HEK293 (cell line): ENCODE results near the gene MUC15.

Experiments
- ZBTB20 ChIP-seq: fragments of 450-650 bp; formaldehyde crosslinking; IDR thresholded peaks from 2 replicates; pipeline ENCODE4 v1.5.1; 2016; ENCODE audit warnings: missing biosample characterization, missing genetic modification characterization
- ZIC2 ChIP-seq: fragments of 450-650 bp; formaldehyde crosslinking; IDR thresholded peaks from 2 replicates; pipeline ENCODE4 v1.5.1; 2016; ENCODE audit warnings: missing biosample characterization, missing genetic modification characterization
- ZNF221 ChIP-seq: fragments of 450-650 bp; formaldehyde crosslinking; IDR thresholded peaks from 2 replicates; pipeline ENCODE4 v1.5.1; 2017; ENCODE audit warnings: missing biosample characterization, missing genetic modification characterization, borderline replicate concordance
- ZNF292 ChIP-seq: fragments of 450-650 bp; formaldehyde crosslinking; IDR thresholded peaks from 2 replicates; pipeline ENCODE4 v1.5.1; 2016; ENCODE audit warnings: low read depth, missing biosample characterization, missing genetic modification characterization, borderline replicate concordance
- ZNF354C ChIP-seq: fragments of 450-650 bp; formaldehyde crosslinking; IDR thresholded peaks from 2 replicates; pipeline ENCODE4 v1.5.1; 2016; ENCODE audit warnings: missing biosample characterization, missing genetic modification characterization, low read depth, borderline replicate concordance
- ZNF510 ChIP-seq: fragments of 450-650 bp; formaldehyde crosslinking; IDR thresholded peaks from 2 replicates; pipeline ENCODE4 v1.5.1; 2018; ENCODE audit warnings: mild to moderate bottlenecking, missing genetic modification characterization, missing biosample characterization; ENCODE audit not compliant: insufficient replicate concordance
- ZNF514 ChIP-seq: fragments of 450-650 bp; formaldehyde crosslinking; IDR thresholded peaks from 2 replicates; pipeline ENCODE4 v1.5.1; 2016; ENCODE audit warnings: missing biosample characterization, missing genetic modification characterization
- ZNF776 ChIP-seq: fragments of 450-650 bp; formaldehyde crosslinking; IDR thresholded peaks from 2 replicates; pipeline ENCODE4 v1.5.0; 2017; ENCODE audit warnings: missing biosample characterization, missing genetic modification characterization, borderline replicate concordance
- TF ChIP-seq, protein P1 (sequence below): fragments of 450-650 bp; formaldehyde crosslinking; IDR thresholded peaks from 2 replicates; pipeline ENCODE4 v1.5.1; 2016; ENCODE audit warnings: missing biosample characterization, missing genetic modification characterization, borderline replicate concordance
- TF ChIP-seq, protein P2 (sequence below): IDR thresholded peaks from 2 replicates; pipeline ENCODE4 v1.6.1; 2011; ENCODE audit warnings: mild to moderate bottlenecking, low read depth, low read length, borderline replicate concordance
- TF ChIP-seq, protein P3 (sequence below): fragments of 450-650 bp; formaldehyde crosslinking; optimal IDR thresholded peaks from 2 replicates; pipeline ENCODE3; 2016; ENCODE audit warnings: missing biosample characterization, mild to moderate bottlenecking, missing genetic modification characterization
- TF ChIP-seq, protein P4 (sequence below): fragments of 450-650 bp; formaldehyde crosslinking; IDR thresholded peaks from 2 replicates; pipeline ENCODE4; 2016; ENCODE audit warnings: missing biosample characterization, missing genetic modification characterization
- TF ChIP-seq, protein P5 (sequence below): fragments of 450-650 bp; formaldehyde crosslinking; IDR thresholded peaks from 2 replicates; pipeline ENCODE4 v1.5.1; 2016; ENCODE audit warnings: missing biosample characterization, missing genetic modification characterization
- TF ChIP-seq, protein P6 (sequence below): fragments of 450-650 bp; formaldehyde crosslinking; IDR thresholded peaks from 2 replicates; pipeline ENCODE4 v1.5.1; 2016; ENCODE audit warnings: missing biosample characterization, missing genetic modification characterization

Gene MUC15

DNA sequence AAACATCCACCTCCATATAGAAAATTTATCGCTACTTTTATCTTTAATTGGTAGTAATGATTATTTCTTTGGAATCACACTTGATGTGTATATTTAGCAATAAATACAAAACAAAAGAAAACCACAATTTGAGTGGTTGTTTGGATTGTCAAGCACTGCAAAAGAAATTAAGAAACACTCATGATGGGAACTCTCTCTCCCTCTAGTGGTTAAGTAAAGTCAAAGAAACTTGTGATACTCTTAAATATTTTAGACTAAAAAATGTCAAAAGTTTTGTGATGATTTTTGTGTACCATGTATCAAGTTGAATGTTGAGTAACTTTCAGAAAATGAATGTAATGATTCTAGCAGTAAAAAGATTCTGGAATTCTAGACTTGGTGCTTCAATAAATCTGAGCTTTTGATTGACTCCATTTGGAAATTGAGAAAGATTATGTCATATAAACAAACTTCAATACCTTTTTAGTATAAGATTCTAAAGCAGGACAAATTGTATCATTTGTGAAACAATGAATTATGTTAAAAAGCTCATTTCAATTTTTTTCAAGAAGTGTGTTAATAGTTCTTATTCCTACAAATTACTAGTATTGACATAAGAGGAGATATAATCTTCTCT, 20.8 kb downstream of the MUC15 start (continued):
- TF ChIP-seq, protein P1, sequence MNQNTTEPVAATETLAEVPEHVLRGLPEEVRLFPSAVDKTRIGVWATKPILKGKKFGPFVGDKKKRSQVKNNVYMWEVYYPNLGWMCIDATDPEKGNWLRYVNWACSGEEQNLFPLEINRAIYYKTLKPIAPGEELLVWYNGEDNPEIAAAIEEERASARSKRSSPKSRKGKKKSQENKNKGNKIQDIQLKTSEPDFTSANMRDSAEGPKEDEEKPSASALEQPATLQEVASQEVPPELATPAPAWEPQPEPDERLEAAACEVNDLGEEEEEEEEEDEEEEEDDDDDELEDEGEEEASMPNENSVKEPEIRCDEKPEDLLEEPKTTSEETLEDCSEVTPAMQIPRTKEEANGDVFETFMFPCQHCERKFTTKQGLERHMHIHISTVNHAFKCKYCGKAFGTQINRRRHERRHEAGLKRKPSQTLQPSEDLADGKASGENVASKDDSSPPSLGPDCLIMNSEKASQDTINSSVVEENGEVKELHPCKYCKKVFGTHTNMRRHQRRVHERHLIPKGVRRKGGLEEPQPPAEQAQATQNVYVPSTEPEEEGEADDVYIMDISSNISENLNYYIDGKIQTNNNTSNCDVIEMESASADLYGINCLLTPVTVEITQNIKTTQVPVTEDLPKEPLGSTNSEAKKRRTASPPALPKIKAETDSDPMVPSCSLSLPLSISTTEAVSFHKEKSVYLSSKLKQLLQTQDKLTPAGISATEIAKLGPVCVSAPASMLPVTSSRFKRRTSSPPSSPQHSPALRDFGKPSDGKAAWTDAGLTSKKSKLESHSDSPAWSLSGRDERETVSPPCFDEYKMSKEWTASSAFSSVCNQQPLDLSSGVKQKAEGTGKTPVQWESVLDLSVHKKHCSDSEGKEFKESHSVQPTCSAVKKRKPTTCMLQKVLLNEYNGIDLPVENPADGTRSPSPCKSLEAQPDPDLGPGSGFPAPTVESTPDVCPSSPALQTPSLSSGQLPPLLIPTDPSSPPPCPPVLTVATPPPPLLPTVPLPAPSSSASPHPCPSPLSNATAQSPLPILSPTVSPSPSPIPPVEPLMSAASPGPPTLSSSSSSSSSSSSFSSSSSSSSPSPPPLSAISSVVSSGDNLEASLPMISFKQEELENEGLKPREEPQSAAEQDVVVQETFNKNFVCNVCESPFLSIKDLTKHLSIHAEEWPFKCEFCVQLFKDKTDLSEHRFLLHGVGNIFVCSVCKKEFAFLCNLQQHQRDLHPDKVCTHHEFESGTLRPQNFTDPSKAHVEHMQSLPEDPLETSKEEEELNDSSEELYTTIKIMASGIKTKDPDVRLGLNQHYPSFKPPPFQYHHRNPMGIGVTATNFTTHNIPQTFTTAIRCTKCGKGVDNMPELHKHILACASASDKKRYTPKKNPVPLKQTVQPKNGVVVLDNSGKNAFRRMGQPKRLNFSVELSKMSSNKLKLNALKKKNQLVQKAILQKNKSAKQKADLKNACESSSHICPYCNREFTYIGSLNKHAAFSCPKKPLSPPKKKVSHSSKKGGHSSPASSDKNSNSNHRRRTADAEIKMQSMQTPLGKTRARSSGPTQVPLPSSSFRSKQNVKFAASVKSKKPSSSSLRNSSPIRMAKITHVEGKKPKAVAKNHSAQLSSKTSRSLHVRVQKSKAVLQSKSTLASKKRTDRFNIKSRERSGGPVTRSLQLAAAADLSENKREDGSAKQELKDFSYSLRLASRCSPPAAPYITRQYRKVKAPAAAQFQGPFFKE (tag by site-specific recombination): no peak
- no peak for TF ChIP-seq ZBTB20 (tag by site-specific recombination)
- no peak for TF ChIP-seq ZNF514 (tag by site-specific recombination)
- TF ChIP-seq, protein P2, sequence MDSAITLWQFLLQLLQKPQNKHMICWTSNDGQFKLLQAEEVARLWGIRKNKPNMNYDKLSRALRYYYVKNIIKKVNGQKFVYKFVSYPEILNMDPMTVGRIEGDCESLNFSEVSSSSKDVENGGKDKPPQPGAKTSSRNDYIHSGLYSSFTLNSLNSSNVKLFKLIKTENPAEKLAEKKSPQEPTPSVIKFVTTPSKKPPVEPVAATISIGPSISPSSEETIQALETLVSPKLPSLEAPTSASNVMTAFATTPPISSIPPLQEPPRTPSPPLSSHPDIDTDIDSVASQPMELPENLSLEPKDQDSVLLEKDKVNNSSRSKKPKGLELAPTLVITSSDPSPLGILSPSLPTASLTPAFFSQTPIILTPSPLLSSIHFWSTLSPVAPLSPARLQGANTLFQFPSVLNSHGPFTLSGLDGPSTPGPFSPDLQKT: no peak
- TF ChIP-seq, protein P3, sequence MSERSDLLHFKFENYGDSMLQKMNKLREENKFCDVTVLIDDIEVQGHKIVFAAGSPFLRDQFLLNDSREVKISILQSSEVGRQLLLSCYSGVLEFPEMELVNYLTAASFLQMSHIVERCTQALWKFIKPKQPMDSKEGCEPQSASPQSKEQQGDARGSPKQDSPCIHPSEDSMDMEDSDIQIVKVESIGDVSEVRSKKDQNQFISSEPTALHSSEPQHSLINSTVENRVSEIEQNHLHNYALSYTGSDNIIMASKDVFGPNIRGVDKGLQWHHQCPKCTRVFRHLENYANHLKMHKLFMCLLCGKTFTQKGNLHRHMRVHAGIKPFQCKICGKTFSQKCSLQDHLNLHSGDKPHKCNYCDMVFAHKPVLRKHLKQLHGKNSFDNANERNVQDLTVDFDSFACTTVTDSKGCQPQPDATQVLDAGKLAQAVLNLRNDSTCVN: no peak
- TF ChIP-seq, protein P4, sequence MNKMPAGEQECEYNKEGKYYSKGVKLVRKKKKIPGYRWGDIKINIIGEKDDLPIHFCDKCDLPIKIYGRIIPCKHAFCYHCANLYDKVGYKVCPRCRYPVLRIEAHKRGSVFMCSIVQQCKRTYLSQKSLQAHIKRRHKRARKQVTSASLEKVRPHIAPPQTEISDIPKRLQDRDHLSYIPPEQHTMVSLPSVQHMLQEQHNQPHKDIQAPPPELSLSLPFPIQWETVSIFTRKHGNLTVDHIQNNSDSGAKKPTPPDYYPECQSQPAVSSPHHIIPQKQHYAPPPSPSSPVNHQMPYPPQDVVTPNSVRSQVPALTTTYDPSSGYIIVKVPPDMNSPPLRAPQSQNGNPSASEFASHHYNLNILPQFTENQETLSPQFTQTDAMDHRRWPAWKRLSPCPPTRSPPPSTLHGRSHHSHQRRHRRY: no peak
- TF ChIP-seq ZNF354C (tag by site-specific recombination): no peak
- no peak for TF ChIP-seq ZNF221 (tag by site-specific recombination)
- TF ChIP-seq, protein P5, sequence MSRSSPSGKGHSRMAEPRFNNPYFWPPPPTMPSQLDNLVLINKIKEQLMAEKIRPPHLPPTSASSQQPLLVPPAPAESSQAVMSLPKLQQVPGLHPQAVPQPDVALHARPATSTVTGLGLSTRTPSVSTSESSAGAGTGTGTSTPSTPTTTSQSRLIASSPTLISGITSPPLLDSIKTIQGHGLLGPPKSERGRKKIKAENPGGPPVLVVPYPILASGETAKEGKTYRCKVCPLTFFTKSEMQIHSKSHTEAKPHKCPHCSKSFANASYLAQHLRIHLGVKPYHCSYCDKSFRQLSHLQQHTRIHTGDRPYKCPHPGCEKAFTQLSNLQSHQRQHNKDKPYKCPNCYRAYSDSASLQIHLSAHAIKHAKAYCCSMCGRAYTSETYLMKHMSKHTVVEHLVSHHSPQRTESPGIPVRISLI (tag by site-specific recombination): no peak
- TF ChIP-seq ZNF510: no peak
- TF ChIP-seq ZIC2 (tag by site-specific recombination): no peak
- TF ChIP-seq ZNF776 (tag by site-specific recombination): no peak
- TF ChIP-seq ZNF292 (tag by site-specific recombination): no peak
- TF ChIP-seq, protein P6, sequence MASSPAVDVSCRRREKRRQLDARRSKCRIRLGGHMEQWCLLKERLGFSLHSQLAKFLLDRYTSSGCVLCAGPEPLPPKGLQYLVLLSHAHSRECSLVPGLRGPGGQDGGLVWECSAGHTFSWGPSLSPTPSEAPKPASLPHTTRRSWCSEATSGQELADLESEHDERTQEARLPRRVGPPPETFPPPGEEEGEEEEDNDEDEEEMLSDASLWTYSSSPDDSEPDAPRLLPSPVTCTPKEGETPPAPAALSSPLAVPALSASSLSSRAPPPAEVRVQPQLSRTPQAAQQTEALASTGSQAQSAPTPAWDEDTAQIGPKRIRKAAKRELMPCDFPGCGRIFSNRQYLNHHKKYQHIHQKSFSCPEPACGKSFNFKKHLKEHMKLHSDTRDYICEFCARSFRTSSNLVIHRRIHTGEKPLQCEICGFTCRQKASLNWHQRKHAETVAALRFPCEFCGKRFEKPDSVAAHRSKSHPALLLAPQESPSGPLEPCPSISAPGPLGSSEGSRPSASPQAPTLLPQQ (tag by site-specific recombination): no peak
- TF ChIP-seq, all 188 proteins: peak for 0
